Activated T-helper 9 cell treated with anti-CD3 and anti-CD28 coated beads, Interleukin-2, amount 50 U/mL, for 16 hours (primary cell): ENCODE measurements around the gene BBS4.
A peak's percentile ranks its signal among the peaks of the same experiment; 100 is the strongest.

Experiments
- DNase-seq: peaks from one replicate; pipeline ENCODE4 v3.0.0-alpha.2; 2020; ENCODE audit warnings: low read depth

BBS4 gene

DNA sequence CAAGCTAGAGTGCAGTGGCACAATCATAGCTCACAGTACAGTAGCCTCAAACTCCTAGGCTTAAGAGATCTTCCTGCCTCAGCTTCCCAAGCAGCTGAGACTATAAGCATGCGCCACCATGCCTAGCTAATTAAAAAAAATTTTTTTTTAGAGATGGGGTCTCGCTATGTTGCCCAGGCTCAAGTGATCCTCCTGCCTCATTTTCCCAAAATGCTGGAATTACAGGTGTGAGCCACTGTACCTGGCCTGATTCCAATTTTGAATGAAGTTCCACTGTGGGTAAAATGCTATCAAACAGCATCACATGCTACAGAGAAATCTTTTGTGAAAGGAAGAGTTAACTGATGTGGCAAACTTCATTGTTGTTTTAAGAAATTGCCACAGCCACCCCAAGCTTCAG, 80.0 kb downstream of the BBS4 start:
- DNase-seq = no peak

GRCh38 chr15:72766780-72767179, 80.8 kb downstream of the BBS4 start:
- no peak for DNase-seq

- DNase-seq = no peak
Observed at GRCh38 chr15:72770673-72771328, 84.8 kb downstream of the BBS4 start.

GRCh38 chr15:72771329-72771725, 85.3 kb downstream of the BBS4 start:
- no peak for DNase-seq

GRCh38 chr15:72774696-72775383, 88.8 kb downstream of the BBS4 start:
- DNase-seq = no peak

- DNase-seq = no peak
Observed at GRCh38 chr15:72778796-72779195, 92.8 kb downstream of the BBS4 start.

GRCh38 chr15:72781631-72782030, 95.6 kb downstream of the BBS4 start:
- DNase-seq = no peak

GRCh38 chr15:72782274-72783003, 96.4 kb downstream of the BBS4 start:
- no peak for DNase-seq

DNA sequence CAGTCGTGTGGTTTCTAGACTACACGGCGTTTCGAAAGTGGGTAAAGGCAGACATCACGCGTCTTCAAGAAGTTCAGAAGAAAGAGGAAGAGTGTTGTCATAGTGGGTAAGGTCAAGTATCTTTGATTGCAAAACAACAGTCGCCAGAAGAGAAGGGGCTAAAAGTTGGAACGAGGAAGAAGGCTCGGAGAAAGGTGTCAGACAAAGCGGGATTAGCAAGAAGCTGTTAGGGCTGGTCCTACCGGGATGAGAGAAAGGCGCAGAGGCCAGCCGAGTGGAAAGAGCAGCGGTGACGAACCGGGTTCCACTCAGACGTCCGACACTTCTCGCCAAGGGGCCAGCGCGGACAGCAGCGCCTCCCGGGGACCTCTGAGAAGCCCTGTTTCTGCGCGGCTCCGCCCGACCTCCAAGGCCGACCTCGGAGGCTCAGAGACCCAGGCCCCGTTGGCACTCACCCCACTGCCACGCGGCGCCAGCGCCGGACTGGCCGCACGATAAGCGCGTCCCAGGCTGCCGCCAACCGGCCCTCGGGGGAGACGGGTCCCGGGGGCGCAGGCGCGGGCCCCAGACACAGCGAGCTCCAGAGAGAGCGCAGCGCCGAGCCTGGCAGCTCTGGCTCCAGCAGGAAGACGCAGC, 97.1 kb downstream of the BBS4 start:
- DNase-seq = no peak

DNA sequence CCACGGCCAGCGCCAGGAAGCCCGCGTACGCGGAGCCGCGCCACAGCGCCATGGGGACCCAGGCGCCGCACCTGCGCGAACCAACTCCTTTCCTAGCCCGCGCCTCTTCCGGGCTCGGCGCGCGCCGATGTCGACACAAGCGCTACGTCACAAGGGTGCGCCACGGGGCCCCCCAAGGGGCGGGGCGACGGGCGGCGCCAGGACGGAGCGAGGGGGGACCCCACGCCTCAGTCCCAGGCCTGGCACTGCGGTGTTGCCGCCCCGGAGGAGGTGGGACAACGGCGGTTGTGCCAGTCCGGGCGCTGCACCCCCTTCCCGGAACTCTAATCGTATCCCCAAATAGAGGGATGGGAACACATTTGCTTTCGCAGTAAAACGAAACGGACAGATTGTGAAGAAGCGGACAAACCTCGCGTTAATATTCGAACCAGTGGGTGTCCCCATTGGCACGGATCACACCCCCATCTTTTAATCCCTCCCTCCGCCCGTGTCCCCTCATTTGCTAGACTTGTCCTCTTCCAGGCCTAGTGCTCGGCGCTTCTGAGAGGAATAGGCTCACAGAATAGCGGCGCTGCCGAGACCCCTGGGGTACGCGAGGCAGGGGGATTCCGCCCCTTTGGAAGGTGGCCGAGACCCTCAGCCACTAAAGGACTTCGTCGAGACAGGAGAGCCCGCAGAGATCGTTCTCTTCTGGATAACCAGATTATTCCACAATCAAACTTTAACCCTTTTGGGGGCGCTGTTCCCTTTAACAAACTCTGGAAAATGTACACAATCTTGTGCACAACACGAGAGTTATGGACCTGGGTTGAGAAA, 97.8 kb downstream of the BBS4 start, which contains the start of gene ADPGK:
Gene ADPGK, minus strand, starts transcription at position 119 of the 816 bp plus-strand sequence. Its CDS starts 67 bp downstream, at position 52.
- peak; percentile 93 for DNase-seq

- no peak for DNase-seq
Observed at GRCh38 chr15:72784456-72784876, 98.5 kb downstream of the BBS4 start.

GRCh38 chr15:72785432-72785831, 99.4 kb downstream of the BBS4 start:
- peak; percentile 60 for DNase-seq

DNA sequence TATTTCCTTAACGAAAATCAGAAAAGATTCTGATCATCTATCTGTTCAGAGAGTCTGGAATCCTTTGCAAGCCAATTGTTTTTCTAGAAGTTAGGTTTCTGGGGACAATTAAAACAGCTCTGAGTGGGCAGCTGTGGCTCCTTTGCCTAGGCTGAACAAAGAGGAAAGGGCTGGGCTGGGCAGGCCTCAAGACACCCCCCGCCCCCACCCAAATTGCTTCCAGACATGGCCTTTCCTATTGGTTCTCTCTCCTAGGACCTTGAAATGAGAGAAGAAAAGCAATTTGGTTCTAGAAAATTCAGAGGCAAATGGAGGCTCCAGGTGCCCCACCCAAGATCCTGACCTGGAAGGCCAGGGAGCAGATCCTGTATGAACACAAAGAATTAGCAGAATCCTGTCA, 99.8 kb downstream of the BBS4 start:
- DNase-seq = no peak

- DNase-seq = no peak
Observed at GRCh38 chr15:72786242-72786641, 100.2 kb downstream of the BBS4 start.

DNA sequence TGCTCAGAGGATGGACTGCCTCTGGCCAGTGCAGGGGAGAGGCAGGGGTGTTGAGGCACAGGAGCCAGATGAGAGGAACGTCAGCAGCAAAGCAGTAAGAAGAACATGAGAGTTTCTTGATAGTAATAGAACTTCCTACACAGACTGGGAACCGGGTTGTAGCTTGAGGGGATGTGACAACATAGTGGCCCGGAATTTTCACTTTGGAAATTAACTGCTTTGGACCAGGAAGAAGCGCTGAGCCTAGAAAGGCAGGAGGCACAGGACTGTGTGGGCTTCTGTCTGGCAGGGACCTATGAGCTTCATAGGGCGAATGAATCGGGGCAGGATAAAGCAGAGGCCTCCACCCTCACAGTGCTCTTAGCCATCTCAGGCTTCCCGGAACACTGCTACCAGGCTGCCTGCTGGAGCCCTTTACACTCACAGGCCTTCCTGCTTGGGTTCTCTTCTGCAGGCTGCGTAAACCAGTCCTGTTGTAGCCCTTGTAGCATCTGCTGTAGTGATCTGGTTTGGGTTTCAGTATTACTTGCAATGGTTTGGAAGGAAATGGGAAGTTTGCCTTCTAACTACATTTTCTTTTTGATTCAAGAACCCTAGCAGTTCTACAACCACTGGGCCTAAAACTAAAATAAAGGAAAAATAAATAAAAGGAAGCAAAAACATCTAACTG, 100.8 kb downstream of the BBS4 start:
- DNase-seq = no peak

DNA sequence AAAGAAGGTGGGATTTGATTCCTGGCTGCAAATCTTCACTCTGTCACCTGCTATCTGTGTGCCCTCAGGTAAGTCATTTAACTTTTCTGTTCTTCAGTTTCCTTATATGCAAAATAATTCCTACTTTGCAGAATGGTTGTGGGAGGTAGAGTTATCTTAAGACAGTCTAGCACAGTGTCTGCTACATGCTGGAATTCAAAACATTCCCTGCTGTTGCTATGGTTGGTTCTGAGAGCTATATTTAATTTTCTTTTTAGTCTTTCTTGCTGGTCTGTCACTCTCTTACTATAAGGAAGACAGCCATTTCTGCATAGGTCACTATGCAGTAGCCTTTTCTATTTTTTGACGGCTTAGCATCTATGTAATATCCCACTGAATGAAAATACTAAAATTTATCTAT, 101.5 kb downstream of the BBS4 start:
- no peak for DNase-seq
